Trophoblast cell (in vitro differentiated cells and primary cell): ENCODE results near the gene RCOR1.

Experiments used
- DNase-seq, 2 donors: peaks; one replicate each; pipeline ENCODE4 v3.0.0-alpha.2; 2016
- H2AFZ ChIP-seq: 2 replicates; pipeline ENCODE4 v1.6.1; 2013; ENCODE audit warnings: low read length, moderate library complexity, mild to moderate bottlenecking; ENCODE audit not compliant: insufficient read depth, poor library complexity
- H2AK5ac ChIP-seq: 2 replicates; pipeline ENCODE4 v1.6.1; 2013; ENCODE audit warnings: mild to moderate bottlenecking, low read length
- H2BK120ac ChIP-seq: 2 replicates; pipeline ENCODE4 v1.6.1; 2013; ENCODE audit warnings: low read length, mild to moderate bottlenecking, moderate library complexity; ENCODE audit not compliant: insufficient read depth, poor library complexity
- H2BK12ac ChIP-seq: 2 replicates; pipeline ENCODE4 v1.6.1; 2013; ENCODE audit warnings: mild to moderate bottlenecking, low read length, moderate library complexity
- H2BK5ac ChIP-seq: 2 replicates; pipeline ENCODE4 v1.6.1; 2013; ENCODE audit warnings: low read length, low read depth, moderate library complexity, mild to moderate bottlenecking; ENCODE audit not compliant: poor library complexity
- H3K14ac ChIP-seq: 2 replicates; pipeline ENCODE4 v1.6.1; 2013; ENCODE audit warnings: mild to moderate bottlenecking, low read length
- H3K18ac ChIP-seq: 2 replicates; pipeline ENCODE4 v1.6.1; 2013; ENCODE audit warnings: mild to moderate bottlenecking, low read length
- H3K23ac ChIP-seq: 2 replicates; pipeline ENCODE4 v1.6.1; 2013; ENCODE audit warnings: low read length
- H3K27ac ChIP-seq: 2 replicates; pipeline ENCODE4 v1.5.1; 2013; ENCODE audit warnings: low read depth, mild to moderate bottlenecking, inconsistent platforms, low read length, moderate library complexity
- H3K27me3 ChIP-seq: 2 replicates; pipeline ENCODE4 v1.6.1; 2013; ENCODE audit warnings: inconsistent platforms, mild to moderate bottlenecking, low read length, moderate library complexity; ENCODE audit not compliant: insufficient read depth
- H3K36me3 ChIP-seq, 2 experiments: 1 replicate in 1 of 2; 2 replicates in 1 of 2; pipeline ENCODE4 v1.6.1; 2013; ENCODE audit warnings: low read length in 2 of 2, mild to moderate bottlenecking in 2 of 2, moderate library complexity in 1 of 2; ENCODE audit not compliant: insufficient read depth in 2 of 2, control insufficient read depth in 1 of 2
- H3K4ac ChIP-seq: 2 replicates; pipeline ENCODE4 v1.6.1; 2013; ENCODE audit warnings: low read depth, mild to moderate bottlenecking, low read length, moderate library complexity
- H3K4me1 ChIP-seq, 2 experiments: 1 replicate in 1 of 2; 2 replicates in 1 of 2; pipeline ENCODE4 v1.6.1; 2013; ENCODE audit warnings: low read length in 2 of 2, mild to moderate bottlenecking in 2 of 2, moderate library complexity in 1 of 2; ENCODE audit not compliant: insufficient read depth in 2 of 2, control insufficient read depth in 1 of 2
- H3K4me2 ChIP-seq: 2 replicates; pipeline ENCODE4 v1.6.1; 2013; ENCODE audit warnings: inconsistent platforms, mild to moderate bottlenecking, low read length, moderate library complexity
- H3K4me3 ChIP-seq: 2 replicates; pipeline ENCODE4 v1.5.1; 2013; ENCODE audit warnings: mild to moderate bottlenecking, low read depth, low read length, inconsistent platforms
- H3K79me1 ChIP-seq: one replicate; pipeline ENCODE4 v1.6.1; 2013; ENCODE audit warnings: low read length
- H3K79me2 ChIP-seq: 2 replicates; pipeline ENCODE4 v1.6.1; 2013; ENCODE audit warnings: low read length, mild to moderate bottlenecking; ENCODE audit not compliant: control insufficient read depth, insufficient read depth, poor library complexity
- H3K9ac ChIP-seq: 2 replicates; pipeline ENCODE4 v1.6.1; 2013; ENCODE audit warnings: mild to moderate bottlenecking, low read length
- H3K9me3 ChIP-seq: 2 replicates; pipeline ENCODE4 v1.6.1; 2013; ENCODE audit warnings: low read depth, mild to moderate bottlenecking, control low read depth, inconsistent platforms, low read length; ENCODE audit not compliant: insufficient read depth
- H4K12ac ChIP-seq: 2 replicates; pipeline ENCODE4 v1.6.1; 2013; ENCODE audit warnings: low read depth, mild to moderate bottlenecking, low read length, moderate library complexity
- H4K8ac ChIP-seq: 2 replicates; pipeline ENCODE4 v1.6.1; 2013; ENCODE audit warnings: low read depth, mild to moderate bottlenecking, low read length, moderate library complexity
- H4K91ac ChIP-seq: one replicate; pipeline ENCODE4 v1.6.1; 2013; ENCODE audit warnings: low read depth, mild to moderate bottlenecking, low read length, moderate library complexity
- whole genome bisulfite sequencing: extraction: QIAGEN DNeasy Blood & Tissue Kit; methylation state at CpG from one replicate; pipeline ENCODE4 v1.1.7; 2013; ENCODE audit warnings: missing lambda C conversion rate; ENCODE audit not compliant: insufficient read length, insufficient coverage; ENCODE audit errors: extremely low coverage; 5-methylcytosine and 5-hydroxymethylcytosine counted together

The RCOR1 gene

GRCh38 chr14:102750376-102750775, 157.9 kb downstream of the RCOR1 start:
- Histone ChIP-seq H3K27ac (no peak overlapping the region), H3K36me3 (peaks cover 76 to 78% of the 10 kb centered on the region in 2 experiments), H3K23ac (no peak overlapping the region), H2AK5ac (no peak overlapping the region), H3K4ac (no peak overlapping the region), H3K4me2 (no peak overlapping the region), H2BK12ac (no peak overlapping the region), H3K14ac (no peak overlapping the region), H3K9me3 (peaks cover 2% of the 10 kb centered on the region), H4K91ac (no peak overlapping the region), H2BK5ac (no peak overlapping the region), H4K12ac (no peak overlapping the region), H3K9ac (no peak overlapping the region), H3K18ac (no peak overlapping the region), H3K4me1 (no peaks in the 10 kb centered on the region), H3K79me1 (no peaks in the 10 kb centered on the region), H3K27me3 (no peaks in the 10 kb centered on the region), H2BK120ac (no peak overlapping the region), H3K79me2 (no peaks in the 10 kb centered on the region), H3K4me3 (no peak overlapping the region), H4K8ac (no peak overlapping the region), H2AFZ (no peak overlapping the region)
- no CpG with 5 or more reads among the region's 14 CpGs for WGBS
- DNase-seq: no peak

- Histone ChIP-seq H2BK120ac (no peak overlapping the region), H3K79me2 (no peaks in the 10 kb centered on the region), H4K91ac (no peak overlapping the region), H3K4me3 (no peak overlapping the region), H4K12ac (no peak overlapping the region), H2BK5ac (no peak overlapping the region), H4K8ac (no peak overlapping the region), H3K79me1 (no peaks in the 10 kb centered on the region), H3K4ac (no peak overlapping the region), H3K4me2 (no peak overlapping the region), H3K27ac (no peak overlapping the region), H2AFZ (no peak overlapping the region), H2BK12ac (no peak overlapping the region), H3K4me1 (no peaks in the 10 kb centered on the region), H3K9me3 (peaks cover 2% of the 10 kb centered on the region), H3K9ac (no peak overlapping the region), H2AK5ac (no peak overlapping the region), H3K18ac (no peak overlapping the region), H3K36me3 (peaks cover 76 to 77% of the 10 kb centered on the region in 2 experiments), H3K27me3 (no peaks in the 10 kb centered on the region), H3K14ac (no peak overlapping the region), H3K23ac (no peak overlapping the region)
- DNase-seq: no peak
- no CpG with 5 or more reads among the region's 16 CpGs for WGBS
Measured at GRCh38 chr14:102751088-102751487, 158.6 kb downstream of the RCOR1 start.

- H4K91ac ChIP-seq: no peak overlapping the region
- no peaks in the 10 kb centered on the region for H3K27me3 ChIP-seq
- H3K4ac ChIP-seq: no peak overlapping the region
- H3K4me3 ChIP-seq: no peak overlapping the region
- no peak overlapping the region for H4K8ac ChIP-seq
- no peak overlapping the region for H2BK5ac ChIP-seq
- no peak overlapping the region for H3K18ac ChIP-seq
- H3K27ac ChIP-seq: no peak overlapping the region
- no peak overlapping the region for H2BK120ac ChIP-seq
- no peak overlapping the region for H3K4me2 ChIP-seq
- no CpG with 5 or more reads among the region's 14 CpGs for WGBS
- no peak overlapping the region for H2AFZ ChIP-seq
- H4K12ac ChIP-seq: no peak overlapping the region
- H3K14ac ChIP-seq: no peak overlapping the region
- no peak overlapping the region for H2BK12ac ChIP-seq
- H3K23ac ChIP-seq: no peak overlapping the region
- H2AK5ac ChIP-seq: no peak overlapping the region
- no peaks in the 10 kb centered on the region for H3K4me1 ChIP-seq
- H3K79me1 ChIP-seq: no peaks in the 10 kb centered on the region
- no peak for DNase-seq
- H3K36me3 ChIP-seq: peaks cover 65 to 66% of the 10 kb centered on the region in 2 experiments
- no peak overlapping the region for H3K9ac ChIP-seq
- H3K79me2 ChIP-seq: no peaks in the 10 kb centered on the region
- H3K9me3 ChIP-seq: peaks cover 4% of the 10 kb centered on the region
Measured at GRCh38 chr14:102752239-102752847, 159.9 kb downstream of the RCOR1 start.

DNA sequence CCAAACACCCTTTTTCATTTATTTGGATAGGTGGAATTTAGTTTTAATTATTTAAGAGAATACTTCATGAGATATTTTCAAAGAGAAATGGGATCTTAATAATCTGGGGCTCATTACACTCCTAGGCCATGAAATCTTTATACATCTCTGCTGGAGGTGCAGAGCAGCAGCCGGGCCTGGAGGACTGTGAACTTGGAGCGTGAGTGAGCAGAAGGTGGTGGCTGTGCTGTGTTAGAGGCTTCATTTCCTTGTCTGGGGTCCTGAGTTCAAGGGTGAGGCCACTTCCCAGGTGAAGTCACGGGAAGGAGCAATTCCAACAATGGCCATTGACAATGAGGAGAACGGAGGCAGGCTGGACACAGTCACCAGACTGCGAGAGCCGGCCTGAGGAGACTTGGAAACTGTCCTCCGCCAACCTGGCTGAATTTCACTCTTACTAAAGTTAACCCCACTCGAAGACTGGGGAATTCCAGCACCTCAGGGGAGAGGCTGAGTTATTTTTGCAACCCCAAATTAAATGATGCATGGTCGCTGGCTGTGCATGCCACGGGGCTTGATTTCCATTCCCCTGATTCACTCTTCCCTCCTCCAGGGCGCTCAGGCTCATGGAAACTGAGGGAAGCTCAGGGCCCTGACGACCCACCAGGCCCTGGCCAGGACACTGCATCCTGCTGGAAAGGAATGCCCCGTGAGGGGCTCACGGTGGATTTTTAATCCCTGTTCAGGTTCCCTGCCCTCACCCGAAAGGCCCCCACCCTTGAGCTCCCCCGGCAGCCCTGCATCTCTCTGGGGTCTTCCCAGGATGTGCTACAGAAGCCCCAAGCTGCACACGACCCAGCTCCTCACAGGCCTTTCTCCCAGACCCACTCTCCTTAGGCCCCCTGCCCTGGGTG, 162.2 kb downstream of the RCOR1 start:
- no peak overlapping the region for H4K91ac ChIP-seq
- no peaks in the 10 kb centered on the region for H3K79me2 ChIP-seq
- no CpG with 5 or more reads among the region's 17 CpGs for WGBS
- no peak overlapping the region for H2AFZ ChIP-seq
- DNase-seq: no peak
- H4K12ac ChIP-seq: no peak overlapping the region
- H3K36me3 ChIP-seq: peaks cover 50 to 51% of the 10 kb centered on the region in 2 experiments
- no peak overlapping the region for H2BK12ac ChIP-seq
- no peak overlapping the region for H3K23ac ChIP-seq
- no peak overlapping the region for H3K4ac ChIP-seq
- no peak overlapping the region for H3K14ac ChIP-seq
- H3K9ac ChIP-seq: no peak overlapping the region
- no peaks in the 10 kb centered on the region for H3K27me3 ChIP-seq
- H3K4me1 ChIP-seq: no peaks in the 10 kb centered on the region
- no peak overlapping the region for H3K27ac ChIP-seq
- no peaks in the 10 kb centered on the region for H3K79me1 ChIP-seq
- no peak overlapping the region for H3K4me3 ChIP-seq
- H3K4me2 ChIP-seq: no peak overlapping the region
- no peak overlapping the region for H2AK5ac ChIP-seq
- no peak overlapping the region for H4K8ac ChIP-seq
- no peak overlapping the region for H2BK5ac ChIP-seq
- H3K18ac ChIP-seq: no peak overlapping the region
- peaks cover 4% of the 10 kb centered on the region for H3K9me3 ChIP-seq
- no peak overlapping the region for H2BK120ac ChIP-seq
